HepG2 (cell line): ENCODE results near the gene VAC14.

Experiments
- CBFB ChIP-seq: sonication (generic); formaldehyde crosslinking; IDR thresholded peaks from 2 replicates; pipeline ENCODE4 v1.4.0; 2020; ENCODE audit warnings: missing genetic modification reagents
- CTCF ChIP-seq: sonication (generic); formaldehyde crosslinking; IDR thresholded peaks from 2 replicates; pipeline ENCODE4 v1.5.0; 2020; ENCODE audit warnings: mild to moderate bottlenecking, missing genetic modification reagents, moderate library complexity
- EP300 ChIP-seq, 3 experiments: sonication (generic) in 1 of 3; formaldehyde crosslinking in 1 of 3; IDR thresholded peaks; 2 replicates each; pipeline versions ENCODE4 v1.5.1 to v1.6.1; 2011 to 2020; ENCODE audit warnings: low read depth in 2 of 3, low read length in 2 of 3, borderline replicate concordance in 1 of 3, improper control_type of control experiment in 1 of 3, mild to moderate bottlenecking in 1 of 3, missing genetic modification reagents in 1 of 3, moderate library complexity in 1 of 3
- GLI4 ChIP-seq: sonication (generic); formaldehyde crosslinking; IDR thresholded peaks from 2 replicates; pipeline ENCODE4 v1.5.1; 2020; ENCODE audit warnings: missing genetic modification reagents, mild to moderate bottlenecking, moderate library complexity, borderline replicate concordance
- HBP1 ChIP-seq: IDR thresholded peaks from 2 replicates; pipeline ENCODE4 v1.6.1; 2016; ENCODE audit warnings: low read depth, control low read depth
- IRF2 ChIP-seq: IDR thresholded peaks from 2 replicates; pipeline ENCODE4 v1.6.1; 2018; ENCODE audit warnings: missing genetic modification reagents, missing compliant biosample characterization
- KDM1A ChIP-seq: IDR thresholded peaks from 2 replicates; pipeline ENCODE4 v1.6.1; 2016; ENCODE audit warnings: missing compliant biosample characterization
- KLF6 ChIP-seq: IDR thresholded peaks from 2 replicates; pipeline ENCODE4 v1.8.0; 2016; ENCODE audit warnings: missing biosample characterization, missing genetic modification reagents
- POGK ChIP-seq: sonication (generic); formaldehyde crosslinking; conservative IDR thresholded peaks from 2 replicates; pipeline ENCODE4 v1.8.0; 2022; ENCODE audit warnings: mild to moderate bottlenecking, moderate library complexity, missing genetic modification reagents

- TF ChIP-seq POGK (no peak), IRF2 (CRISPR knock-in tag) (no peak), CTCF (CRISPR knock-in tag) (no peak), KDM1A (CRISPR knock-in tag) (no peak), GLI4 (CRISPR knock-in tag) (no peak), CBFB (CRISPR knock-in tag) (no peak), EP300 (IDR thresholded peaks at IDR 0.05; ENCODE audit: low read depth in 2 of 2, low read length in 2 of 2) (no peak), EP300 (CRISPR knock-in tag; IDR thresholded peaks at IDR 0.05; ENCODE audit: borderline replicate concordance) (no peak), KLF6 (CRISPR knock-in tag) (no peak), HBP1 (no peak)
Measured at GRCh38 chr16:70715055-70715858, 85.7 kb downstream of the VAC14 start.
